Uterine smooth muscle cell (primary cell): ENCODE data around the gene PRIM2. TPM values are rescaled to one million over a fixed set of nuclear protein-coding genes. Genes with fewer than 3 reads are reported as not detected.

Source experiments
- total RNA-seq: library from RNA; depleted of rRNA; stranded (reverse); fragments of >200 nt; gene quantifications from 2 replicates; pipeline ENCODE4 v1.2.3, GENCODE V29; 2014

The PRIM2 gene
- total RNA-seq: 55.4 and 96.3 TPM in 2 replicates

GRCh38 chr6:57317060-57317943 lies at the start of gene PRIM2:
PRIM2 (plus strand) TSS chr6:57317630; CDS start chr6:57318446, 816 bp downstream.

Other genes with a start within 250 kb of the PRIM2 start
- 72.7 and 77.7 TPM in 2 replicates for gene ZNF451, start 227.4 kb upstream of the PRIM2 start, total RNA-seq
- 26.5 and 41.1 TPM in 2 replicates for gene BAG2, start 145.3 kb upstream of the PRIM2 start, total RNA-seq
- gene RAB23, start 95.3 kb upstream of the PRIM2 start, total RNA-seq: 59.3 and 102 TPM in 2 replicates